MM.1S (cell line): ENCODE results near the gene GRN.

Experiments used
- EZH2 ChIP-seq: fragments of 300-600 bp; sonication (generic); optimal IDR thresholded peaks from 2 replicates; pipeline ENCODE3; 2017; ENCODE audit warnings: low read depth, mild to moderate bottlenecking, antibody characterized with exemption, low read length, mixed read lengths
- TF ChIP-seq, protein P1 (sequence below): fragments of 300-600 bp; sonication (generic); IDR thresholded peaks from 2 replicates; pipeline ENCODE4 v1.5.1; 2016; ENCODE audit warnings: antibody characterized with exemption, low read length, mixed read lengths

DNA sequence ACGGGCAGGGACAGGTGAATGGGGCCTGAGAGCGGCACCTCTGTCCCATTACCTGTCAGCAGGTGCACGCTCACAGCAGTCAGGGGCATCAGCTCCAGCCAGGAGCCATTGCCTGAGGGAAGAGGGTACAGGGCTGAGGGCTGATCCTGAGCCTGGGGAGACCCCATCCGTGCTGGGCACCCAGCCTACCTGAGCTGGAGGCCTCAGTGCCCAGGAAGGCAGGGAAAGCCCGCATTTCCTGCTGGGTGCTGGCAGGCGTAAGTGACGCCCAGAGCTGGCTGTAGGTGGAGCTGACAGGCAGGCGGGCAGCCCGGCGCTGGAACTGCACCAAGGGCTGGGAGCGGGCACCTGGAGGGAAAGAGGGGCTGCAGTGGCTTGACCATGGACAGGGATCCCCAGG, 11.1 kb downstream of the GRN start:
- TF ChIP-seq EZH2: no peak
- TF ChIP-seq, protein P1, sequence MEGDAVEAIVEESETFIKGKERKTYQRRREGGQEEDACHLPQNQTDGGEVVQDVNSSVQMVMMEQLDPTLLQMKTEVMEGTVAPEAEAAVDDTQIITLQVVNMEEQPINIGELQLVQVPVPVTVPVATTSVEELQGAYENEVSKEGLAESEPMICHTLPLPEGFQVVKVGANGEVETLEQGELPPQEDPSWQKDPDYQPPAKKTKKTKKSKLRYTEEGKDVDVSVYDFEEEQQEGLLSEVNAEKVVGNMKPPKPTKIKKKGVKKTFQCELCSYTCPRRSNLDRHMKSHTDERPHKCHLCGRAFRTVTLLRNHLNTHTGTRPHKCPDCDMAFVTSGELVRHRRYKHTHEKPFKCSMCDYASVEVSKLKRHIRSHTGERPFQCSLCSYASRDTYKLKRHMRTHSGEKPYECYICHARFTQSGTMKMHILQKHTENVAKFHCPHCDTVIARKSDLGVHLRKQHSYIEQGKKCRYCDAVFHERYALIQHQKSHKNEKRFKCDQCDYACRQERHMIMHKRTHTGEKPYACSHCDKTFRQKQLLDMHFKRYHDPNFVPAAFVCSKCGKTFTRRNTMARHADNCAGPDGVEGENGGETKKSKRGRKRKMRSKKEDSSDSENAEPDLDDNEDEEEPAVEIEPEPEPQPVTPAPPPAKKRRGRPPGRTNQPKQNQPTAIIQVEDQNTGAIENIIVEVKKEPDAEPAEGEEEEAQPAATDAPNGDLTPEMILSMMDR: no peak
